ENCODE results near the gene CACNA2D2. TPM values are rescaled to one million over a fixed set of nuclear protein-coding genes. Genes with fewer than 3 reads are reported as not detected.
A peak's percentile ranks its signal among the peaks of the same experiment; 100 is the strongest.

CACNA2D2 gene
- total RNA-seq, 1 donor from 2014 or later: 4.3 TPM

GRCh38 chr3:50345586-50346234 lies 157.7 kb downstream of the CACNA2D2 start, which contains the start of gene ZMYND10:
TSS of gene ZMYND10 (minus strand) at chr3:50345732. CDS start at chr3:50345579, 153 bp downstream.
- peaks cover 11% of the 10 kb centered on the region for H3K4me1 ChIP-seq
- peaks cover 3% of the 10 kb centered on the region for H4K20me1 ChIP-seq (ENCODE audit: low read depth)
- Mint-ChIP-seq H3K36me3 (peaks cover 2% of the 10 kb centered on the region), H3K4me1 (peaks cover 18% of the 10 kb centered on the region), H3K4me3 (peak within 1 kb of the TSS; percentile 84), H3K9me3 (no peaks in the 10 kb centered on the region), H3K27ac (no peak within 1 kb of the TSS), H3K27me3 (ENCODE audit: insufficient read depth, low read depth) (peaks cover 19% of the 10 kb centered on the region)
- H3F3A ChIP-seq (ENCODE audit: low read depth): peaks cover 19% of the 10 kb centered on the region
- TF ChIP-seq CTCF (IDR thresholded peaks at IDR 0.05) (no peak), EZH2phosphoT487 (IDR thresholded peaks at IDR 0.05) (no peak), EZH2 (IDR thresholded peaks at IDR 0.05) (no peak)
- peaks cover 9% of the 10 kb centered on the region for H3K79me2 ChIP-seq (ENCODE audit: low read depth)
- H3K9ac ChIP-seq: no peak within 1 kb of the TSS
- H3K4me2 ChIP-seq: peak within 1 kb of the TSS; percentile 92
- peak within 1 kb of the TSS; percentile 94 for H2AFZ ChIP-seq (replicated peaks)
- peak within 1 kb of the TSS; percentile 56 for H3K4me3 ChIP-seq
- H3K9me3 ChIP-seq (ENCODE audit: low read depth): no peaks in the 10 kb centered on the region
- H3K27ac ChIP-seq: no peak within 1 kb of the TSS
- DNase-seq (ENCODE audit: low spot score): peak; percentile 92
- no peaks in the 10 kb centered on the region for H3K36me3 ChIP-seq
- peaks cover 58% of the 10 kb centered on the region for H3K27me3 ChIP-seq

- Histone ChIP-seq H3K4me1 (peaks cover 13% of the 10 kb centered on the region), H3K27me3 (peaks cover 65% of the 10 kb centered on the region), H3K27ac (no peak overlapping the region), H2AFZ (replicated peaks) (no peak overlapping the region), H3K4me3 (peak overlapping the region; percentile 56), H3K4me2 (peak overlapping the region; percentile 92), H3K79me2 (ENCODE audit: low read depth) (peaks cover 5% of the 10 kb centered on the region), H3K9me3 (ENCODE audit: low read depth) (no peaks in the 10 kb centered on the region), H3K36me3 (no peaks in the 10 kb centered on the region), H4K20me1 (ENCODE audit: low read depth) (peaks cover 3% of the 10 kb centered on the region), H3K9ac (no peak overlapping the region), H3F3A (ENCODE audit: low read depth) (peaks cover 19% of the 10 kb centered on the region)
- TF ChIP-seq EZH2 (IDR thresholded peaks at IDR 0.05) (no peak), CTCF (IDR thresholded peaks at IDR 0.05) (no peak), EZH2phosphoT487 (IDR thresholded peaks at IDR 0.05) (no peak)
- Mint-ChIP-seq H3K27ac (no peak overlapping the region), H3K4me1 (peaks cover 14% of the 10 kb centered on the region), H3K9me3 (no peaks in the 10 kb centered on the region), H3K36me3 (peaks cover under 1% of the 10 kb centered on the region), H3K27me3 (ENCODE audit: insufficient read depth, low read depth) (peaks cover 22% of the 10 kb centered on the region), H3K4me3 (peak overlapping the region; percentile 84)
- no peak for DNase-seq (ENCODE audit: low spot score)
Observed at GRCh38 chr3:50345008-50345407, 158.4 kb downstream of the CACNA2D2 start.

GRCh38 chr3:50342813-50343633 lies 160.4 kb downstream of the CACNA2D2 start:
- H3K36me3 Mint-ChIP-seq: peaks cover 3% of the 10 kb centered on the region
- peaks cover 3% of the 10 kb centered on the region for H4K20me1 ChIP-seq (ENCODE audit: low read depth)
- no peak overlapping the region for H3K9ac ChIP-seq
- H2AFZ ChIP-seq (replicated peaks): no peak overlapping the region
- H3K9me3 Mint-ChIP-seq: no peaks in the 10 kb centered on the region
- no peaks in the 10 kb centered on the region for H3K79me2 ChIP-seq (ENCODE audit: low read depth)
- H3K27ac Mint-ChIP-seq: no peak overlapping the region
- peaks cover 85% of the 10 kb centered on the region for H3K27me3 ChIP-seq
- H3K4me3 ChIP-seq: no peak overlapping the region
- H3K27ac ChIP-seq: no peak overlapping the region
- H3K9me3 ChIP-seq (ENCODE audit: low read depth): no peaks in the 10 kb centered on the region
- H3K4me1 Mint-ChIP-seq: peaks cover 24% of the 10 kb centered on the region
- no peaks in the 10 kb centered on the region for H3K36me3 ChIP-seq
- peak; percentile 26 for TF ChIP-seq CTCF (IDR thresholded peaks at IDR 0.05)
- no peak for TF ChIP-seq EZH2phosphoT487 (IDR thresholded peaks at IDR 0.05)
- H3K4me3 Mint-ChIP-seq: no peak overlapping the region
- H3K4me2 ChIP-seq: no peak overlapping the region
- H3K4me1 ChIP-seq: peaks cover 17% of the 10 kb centered on the region
- H3K27me3 Mint-ChIP-seq (ENCODE audit: insufficient read depth, low read depth): peaks cover 37% of the 10 kb centered on the region
- H3F3A ChIP-seq (ENCODE audit: low read depth): peaks cover 28% of the 10 kb centered on the region
- peak; percentile 57 for DNase-seq (ENCODE audit: low spot score)

Data from neural progenitor cell (in vitro differentiated cells).